PC-3 (cell line): ENCODE measurements around the gene TTC12.

Experiments
- CTCF ChIP-seq: fragments of 300-600 bp; sonication (generic); conservative IDR thresholded peaks from 2 replicates; pipeline ENCODE4 v1.5.1; 2017; ENCODE audit warnings: antibody characterized with exemption, low read depth, mild to moderate bottlenecking, low read length
- EZH2 ChIP-seq: fragments of 300-600 bp; sonication (generic); IDR thresholded peaks from one replicate; pipeline ENCODE4 v1.6.1; 2017; ENCODE audit warnings: antibody characterized with exemption, mild to moderate bottlenecking, low read length; ENCODE audit not compliant: unreplicated experiment
- EZH2phosphoT487 ChIP-seq: fragments of 300-600 bp; sonication (generic); IDR thresholded peaks from 2 replicates; pipeline ENCODE4 v1.6.1; 2018; ENCODE audit warnings: mild to moderate bottlenecking, antibody characterized with exemption, low read length, borderline replicate concordance

- TF ChIP-seq CTCF (no peak), EZH2phosphoT487 (no peak), EZH2 (no peak)
Measured at GRCh38 chr11:113411536-113411935, 97.2 kb downstream of the TTC12 start.
